Measurements from ENCODE around the gene DHRS12.

DNA sequence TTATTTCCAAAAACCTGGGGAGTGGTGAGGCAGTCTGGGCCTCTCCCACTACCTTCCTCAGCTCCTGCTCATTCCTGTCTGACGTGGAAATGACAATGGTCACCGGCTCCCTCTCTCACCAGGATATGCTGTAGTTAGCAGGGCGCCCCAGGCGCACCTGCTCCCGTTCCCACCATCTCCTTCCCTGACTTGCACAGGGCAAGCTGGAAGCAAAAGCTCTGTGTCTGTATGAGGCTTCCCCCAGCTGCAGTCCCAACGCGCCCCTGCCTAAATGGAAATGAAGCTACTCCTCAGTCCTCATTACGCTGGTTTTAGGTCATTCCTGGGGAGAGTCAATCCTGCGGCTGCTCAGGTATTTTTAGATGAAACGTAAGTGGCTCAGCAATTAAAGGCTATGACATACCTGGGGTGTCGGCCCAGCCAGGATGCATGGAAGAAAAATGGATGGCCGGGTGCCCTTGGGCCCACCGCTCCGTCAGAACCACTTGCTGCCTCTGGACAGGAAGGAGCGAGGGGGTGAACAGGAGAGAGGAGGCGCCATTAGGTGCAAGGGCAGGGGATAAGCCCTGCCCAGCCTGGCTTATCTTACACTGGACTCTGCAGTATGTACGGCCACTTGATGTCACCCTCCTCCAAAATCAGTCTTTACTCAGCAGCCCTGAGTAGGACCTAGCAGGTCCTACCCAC lies 32.4 kb downstream of the DHRS12 start:
- TF ChIP-seq, protein P1, sequence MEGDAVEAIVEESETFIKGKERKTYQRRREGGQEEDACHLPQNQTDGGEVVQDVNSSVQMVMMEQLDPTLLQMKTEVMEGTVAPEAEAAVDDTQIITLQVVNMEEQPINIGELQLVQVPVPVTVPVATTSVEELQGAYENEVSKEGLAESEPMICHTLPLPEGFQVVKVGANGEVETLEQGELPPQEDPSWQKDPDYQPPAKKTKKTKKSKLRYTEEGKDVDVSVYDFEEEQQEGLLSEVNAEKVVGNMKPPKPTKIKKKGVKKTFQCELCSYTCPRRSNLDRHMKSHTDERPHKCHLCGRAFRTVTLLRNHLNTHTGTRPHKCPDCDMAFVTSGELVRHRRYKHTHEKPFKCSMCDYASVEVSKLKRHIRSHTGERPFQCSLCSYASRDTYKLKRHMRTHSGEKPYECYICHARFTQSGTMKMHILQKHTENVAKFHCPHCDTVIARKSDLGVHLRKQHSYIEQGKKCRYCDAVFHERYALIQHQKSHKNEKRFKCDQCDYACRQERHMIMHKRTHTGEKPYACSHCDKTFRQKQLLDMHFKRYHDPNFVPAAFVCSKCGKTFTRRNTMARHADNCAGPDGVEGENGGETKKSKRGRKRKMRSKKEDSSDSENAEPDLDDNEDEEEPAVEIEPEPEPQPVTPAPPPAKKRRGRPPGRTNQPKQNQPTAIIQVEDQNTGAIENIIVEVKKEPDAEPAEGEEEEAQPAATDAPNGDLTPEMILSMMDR (conservative IDR thresholded peaks at IDR 0.05; ENCODE audit: low read depth, low read length) = no peak
- TF ChIP-seq EZH2phosphoT487 (IDR thresholded peaks at IDR 0.05; ENCODE audit: borderline replicate concordance, low read length) (no peak), EZH2 (IDR thresholded peaks at IDR 0.05; ENCODE audit: low read length, unreplicated experiment) (no peak)
